WTC11 (cell line): ENCODE measurements around the gene BCAS3. TPM values are rescaled to one million over a fixed set of nuclear protein-coding genes. Genes with fewer than 3 reads are reported as not detected.

Experiments
- ATAC-seq: fragments of 200-7000 bp; cut with Tn5 transposase; 2 replicates; pipeline ENCODE4 v1.10.0; 2021; ENCODE audit warnings: mild to moderate bottlenecking, moderate library complexity
- CTCF ChIA-PET: fragments of 300-600 bp; sonication (Branson Sonifier 250); formaldehyde crosslinking; loops from one replicate; lab custom pipeline; 2021; ENCODE audit warnings: antibody characterized with exemption; lab: Charles Lee
- POLR2A ChIA-PET: fragments of 350-600 bp; sonication (Branson Sonifier 250); formaldehyde crosslinking; loops from one replicate; lab custom pipeline; 2021; ENCODE audit warnings: antibody characterized with exemption; lab: Charles Lee
- DNase-seq: peaks from one replicate; pipeline ENCODE4 v3.0.0; 2021; ENCODE audit warnings: low spot score
- H3K27ac Mint-ChIP-seq: 2 replicates; pipeline ENCODE4 v1.8.0; 2021; ENCODE audit warnings: mixed read lengths
- H3K27me3 Mint-ChIP-seq: 2 replicates; pipeline ENCODE4 v1.8.0; 2021; ENCODE audit warnings: low read depth, mild to moderate bottlenecking, moderate library complexity, mixed read lengths
- H3K36me3 Mint-ChIP-seq: 2 replicates; pipeline ENCODE4 v1.8.0; 2021; ENCODE audit warnings: mixed read lengths
- H3K4me1 Mint-ChIP-seq: 2 replicates; pipeline ENCODE4 v1.8.0; 2022; ENCODE audit warnings: mixed read lengths
- H3K4me3 Mint-ChIP-seq: 2 replicates; pipeline ENCODE4 v1.8.0; 2021; ENCODE audit warnings: mild to moderate bottlenecking, moderate library complexity, mixed read lengths
- H3K9me3 Mint-ChIP-seq: 2 replicates; pipeline ENCODE4 v1.8.0; 2021; ENCODE audit warnings: mixed read lengths
- E2F5 ChIP-seq: sonication (generic); formaldehyde crosslinking; IDR thresholded peaks from 2 replicates; pipeline ENCODE4 v1.8.1; 2022; ENCODE audit warnings: mild to moderate bottlenecking, moderate library complexity, missing genetic modification reagents
- FOXP1 ChIP-seq: sonication (generic); formaldehyde crosslinking; IDR thresholded peaks from 2 replicates; pipeline ENCODE4 v1.8.0; 2022; ENCODE audit warnings: missing genetic modification reagents, mild to moderate bottlenecking, moderate library complexity, borderline replicate concordance
- IRF2 ChIP-seq: sonication (generic); formaldehyde crosslinking; IDR thresholded peaks from 2 replicates; pipeline ENCODE4 v1.8.0; 2022; ENCODE audit warnings: low read depth, missing genetic modification reagents, borderline replicate concordance
- NFE2L1 ChIP-seq: sonication (generic); formaldehyde crosslinking; IDR thresholded peaks from 2 replicates; pipeline ENCODE4 v1.8.1; 2023; ENCODE audit warnings: missing genetic modification reagents
- NFYB ChIP-seq: sonication (generic); formaldehyde crosslinking; conservative IDR thresholded peaks from 2 replicates; pipeline ENCODE4 v1.8.0; 2022; ENCODE audit warnings: low read depth, missing genetic modification reagents
- PRRX2 ChIP-seq: fragments of 250-450 bp; sonication (Bioruptor Pico); IDR thresholded peaks from 2 replicates; pipeline ENCODE4 v1.8.0; 2021; ENCODE audit warnings: mild to moderate bottlenecking
- RORB ChIP-seq: fragments of 250-450 bp; sonication (Bioruptor Pico); IDR thresholded peaks from 2 replicates; pipeline ENCODE4 v1.9.0; 2021; ENCODE audit warnings: mild to moderate bottlenecking
- SOX15 ChIP-seq: fragments of 250-450 bp; sonication (Bioruptor Pico); IDR thresholded peaks from 2 replicates; pipeline ENCODE4 v1.9.0; 2021; ENCODE audit warnings: mild to moderate bottlenecking
- STAT6 ChIP-seq: sonication (generic); formaldehyde crosslinking; conservative IDR thresholded peaks from 2 replicates; pipeline ENCODE4 v1.8.1; 2023; ENCODE audit warnings: mild to moderate bottlenecking, low read depth, missing genetic modification reagents, moderate library complexity
- USF1 ChIP-seq: sonication (generic); formaldehyde crosslinking; IDR thresholded peaks from 2 replicates; pipeline ENCODE4 v1.8.0; 2022; ENCODE audit warnings: mild to moderate bottlenecking, missing genetic modification reagents
- ZNF219 ChIP-seq: sonication (generic); formaldehyde crosslinking; IDR thresholded peaks from 2 replicates; pipeline ENCODE4 v1.8.0; 2023; ENCODE audit warnings: missing genetic modification reagents, mild to moderate bottlenecking, borderline replicate concordance
- ZNF423 ChIP-seq: fragments of 250-450 bp; sonication (Bioruptor Pico); IDR thresholded peaks from 2 replicates; pipeline ENCODE4 v2.1.2; 2022; ENCODE audit warnings: mild to moderate bottlenecking, moderate library complexity
- total RNA-seq: library from RNA; stranded (reverse); gene quantifications from 3 replicates; pipeline ENCODE4 v1.2.3, GENCODE V29; 2021
- TF ChIP-seq, protein P1 (sequence below): fragments of 200-600 bp; IDR thresholded peaks from 2 replicates; pipeline ENCODE4 v1.8.0; 2022; ENCODE audit warnings: antibody characterized with exemption
- TF ChIP-seq, protein P2 (sequence below): sonication (generic); formaldehyde crosslinking; IDR thresholded peaks from 2 replicates; pipeline ENCODE4 v1.8.1; 2023; ENCODE audit warnings: mild to moderate bottlenecking, missing genetic modification reagents
- TF ChIP-seq, protein P3 (sequence below): sonication (generic); formaldehyde crosslinking; IDR thresholded peaks from 2 replicates; pipeline ENCODE4 v1.8.0; 2023; ENCODE audit warnings: mild to moderate bottlenecking, missing genetic modification reagents
- TF ChIP-seq, protein P4 (sequence below): sonication (generic); formaldehyde crosslinking; IDR thresholded peaks from 2 replicates; pipeline ENCODE4 v1.8.1; 2022; ENCODE audit warnings: low read depth, missing genetic modification reagents, borderline replicate concordance

The BCAS3 gene
- total RNA-seq, 1 experiment from 2014 or later = 15.5 TPM

- TF ChIP-seq, protein P1, sequence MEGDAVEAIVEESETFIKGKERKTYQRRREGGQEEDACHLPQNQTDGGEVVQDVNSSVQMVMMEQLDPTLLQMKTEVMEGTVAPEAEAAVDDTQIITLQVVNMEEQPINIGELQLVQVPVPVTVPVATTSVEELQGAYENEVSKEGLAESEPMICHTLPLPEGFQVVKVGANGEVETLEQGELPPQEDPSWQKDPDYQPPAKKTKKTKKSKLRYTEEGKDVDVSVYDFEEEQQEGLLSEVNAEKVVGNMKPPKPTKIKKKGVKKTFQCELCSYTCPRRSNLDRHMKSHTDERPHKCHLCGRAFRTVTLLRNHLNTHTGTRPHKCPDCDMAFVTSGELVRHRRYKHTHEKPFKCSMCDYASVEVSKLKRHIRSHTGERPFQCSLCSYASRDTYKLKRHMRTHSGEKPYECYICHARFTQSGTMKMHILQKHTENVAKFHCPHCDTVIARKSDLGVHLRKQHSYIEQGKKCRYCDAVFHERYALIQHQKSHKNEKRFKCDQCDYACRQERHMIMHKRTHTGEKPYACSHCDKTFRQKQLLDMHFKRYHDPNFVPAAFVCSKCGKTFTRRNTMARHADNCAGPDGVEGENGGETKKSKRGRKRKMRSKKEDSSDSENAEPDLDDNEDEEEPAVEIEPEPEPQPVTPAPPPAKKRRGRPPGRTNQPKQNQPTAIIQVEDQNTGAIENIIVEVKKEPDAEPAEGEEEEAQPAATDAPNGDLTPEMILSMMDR = no peak
- TF ChIP-seq PRRX2 = no peak
These were observed 607.1 kb downstream of the BCAS3 start (continued) for GRCh38 chr17:61284746-61285145.

DNA sequence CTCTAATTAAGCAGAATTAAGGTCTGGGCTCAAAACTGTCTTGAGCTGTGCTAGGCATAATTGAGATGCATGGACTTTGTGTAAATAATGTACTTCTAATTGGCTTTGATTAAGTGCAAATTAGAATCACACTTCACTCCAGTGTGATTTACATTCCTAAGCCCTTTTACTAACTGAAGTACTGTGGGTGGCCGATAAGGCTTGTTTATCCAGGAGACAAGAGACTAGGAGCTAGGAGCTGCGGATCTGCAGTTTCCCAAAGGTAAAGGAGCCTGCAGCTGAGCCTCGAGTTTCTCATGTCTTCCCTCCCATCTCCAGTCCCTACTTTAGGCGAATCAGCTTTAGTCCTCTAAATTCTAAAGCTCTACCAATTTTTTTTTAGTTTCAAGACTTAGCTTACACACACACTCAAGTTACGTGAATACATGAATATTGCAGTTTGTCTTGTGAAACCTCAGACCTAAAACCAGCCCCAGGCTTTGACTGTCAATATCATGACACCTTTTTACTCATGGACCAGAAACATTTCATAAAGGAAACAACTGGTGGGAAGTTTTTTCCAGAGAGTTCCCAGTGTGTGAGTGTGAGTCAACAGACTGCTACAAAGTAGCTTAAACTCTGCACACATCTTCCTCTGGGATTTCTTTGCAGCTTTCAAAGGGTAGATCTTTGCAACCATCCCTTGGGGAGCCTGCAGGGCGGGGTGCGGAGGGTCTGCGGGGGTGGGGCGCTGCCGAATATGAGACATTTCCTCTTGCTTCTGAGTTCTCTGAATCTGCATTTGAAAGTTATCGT lies 608.1 kb downstream of the BCAS3 start:
- DNase-seq = peak; percentile 19
- Mint-ChIP-seq H3K4me3 (peak overlapping the region; percentile 41), H3K4me1 (peaks cover 30% of the 10 kb centered on the region), H3K27me3 (peaks cover 8% of the 10 kb centered on the region), H3K36me3 (peaks cover 12% of the 10 kb centered on the region), H3K27ac (peak overlapping the region; percentile 88), H3K9me3 (peaks cover 12% of the 10 kb centered on the region)
- ATAC-seq = peak; percentile 90
- POLR2A ChIA-PET = interaction anchor here (0.6 kb wide), 2 partner anchors 43 to 578 kb away, joined by 6 to 7 read pairs; partner anchors contain the start of gene BRIP1
- CTCF ChIA-PET = interaction anchor here (0.6 to 1.0 kb wide), 4 partner anchors 32 to 74 kb away, joined by 3 to 6 read pairs (median 4); no protein-coding TSS in a partner anchor
- TF ChIP-seq FOXP1 (CRISPR knock-in tag) = no peak
- TF ChIP-seq, protein P1 = no peak
- TF ChIP-seq, protein P2, sequence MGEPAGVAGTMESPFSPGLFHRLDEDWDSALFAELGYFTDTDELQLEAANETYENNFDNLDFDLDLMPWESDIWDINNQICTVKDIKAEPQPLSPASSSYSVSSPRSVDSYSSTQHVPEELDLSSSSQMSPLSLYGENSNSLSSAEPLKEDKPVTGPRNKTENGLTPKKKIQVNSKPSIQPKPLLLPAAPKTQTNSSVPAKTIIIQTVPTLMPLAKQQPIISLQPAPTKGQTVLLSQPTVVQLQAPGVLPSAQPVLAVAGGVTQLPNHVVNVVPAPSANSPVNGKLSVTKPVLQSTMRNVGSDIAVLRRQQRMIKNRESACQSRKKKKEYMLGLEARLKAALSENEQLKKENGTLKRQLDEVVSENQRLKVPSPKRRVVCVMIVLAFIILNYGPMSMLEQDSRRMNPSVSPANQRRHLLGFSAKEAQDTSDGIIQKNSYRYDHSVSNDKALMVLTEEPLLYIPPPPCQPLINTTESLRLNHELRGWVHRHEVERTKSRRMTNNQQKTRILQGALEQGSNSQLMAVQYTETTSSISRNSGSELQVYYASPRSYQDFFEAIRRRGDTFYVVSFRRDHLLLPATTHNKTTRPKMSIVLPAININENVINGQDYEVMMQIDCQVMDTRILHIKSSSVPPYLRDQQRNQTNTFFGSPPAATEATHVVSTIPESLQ (CRISPR knock-in tag) = no peak
- no peak for TF ChIP-seq ZNF219 (CRISPR knock-in tag)
- no peak for TF ChIP-seq USF1 (CRISPR knock-in tag)
- no peak for TF ChIP-seq NFYB (CRISPR knock-in tag)
- no peak for TF ChIP-seq NFE2L1 (CRISPR knock-in tag)
- no peak for TF ChIP-seq IRF2 (CRISPR knock-in tag)
- TF ChIP-seq STAT6 (CRISPR knock-in tag) = no peak
- TF ChIP-seq ZNF423 = no peak
- TF ChIP-seq, protein P3, sequence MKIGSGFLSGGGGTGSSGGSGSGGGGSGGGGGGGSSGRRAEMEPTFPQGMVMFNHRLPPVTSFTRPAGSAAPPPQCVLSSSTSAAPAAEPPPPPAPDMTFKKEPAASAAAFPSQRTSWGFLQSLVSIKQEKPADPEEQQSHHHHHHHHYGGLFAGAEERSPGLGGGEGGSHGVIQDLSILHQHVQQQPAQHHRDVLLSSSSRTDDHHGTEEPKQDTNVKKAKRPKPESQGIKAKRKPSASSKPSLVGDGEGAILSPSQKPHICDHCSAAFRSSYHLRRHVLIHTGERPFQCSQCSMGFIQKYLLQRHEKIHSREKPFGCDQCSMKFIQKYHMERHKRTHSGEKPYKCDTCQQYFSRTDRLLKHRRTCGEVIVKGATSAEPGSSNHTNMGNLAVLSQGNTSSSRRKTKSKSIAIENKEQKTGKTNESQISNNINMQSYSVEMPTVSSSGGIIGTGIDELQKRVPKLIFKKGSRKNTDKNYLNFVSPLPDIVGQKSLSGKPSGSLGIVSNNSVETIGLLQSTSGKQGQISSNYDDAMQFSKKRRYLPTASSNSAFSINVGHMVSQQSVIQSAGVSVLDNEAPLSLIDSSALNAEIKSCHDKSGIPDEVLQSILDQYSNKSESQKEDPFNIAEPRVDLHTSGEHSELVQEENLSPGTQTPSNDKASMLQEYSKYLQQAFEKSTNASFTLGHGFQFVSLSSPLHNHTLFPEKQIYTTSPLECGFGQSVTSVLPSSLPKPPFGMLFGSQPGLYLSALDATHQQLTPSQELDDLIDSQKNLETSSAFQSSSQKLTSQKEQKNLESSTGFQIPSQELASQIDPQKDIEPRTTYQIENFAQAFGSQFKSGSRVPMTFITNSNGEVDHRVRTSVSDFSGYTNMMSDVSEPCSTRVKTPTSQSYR = no peak
- TF ChIP-seq, protein P4, sequence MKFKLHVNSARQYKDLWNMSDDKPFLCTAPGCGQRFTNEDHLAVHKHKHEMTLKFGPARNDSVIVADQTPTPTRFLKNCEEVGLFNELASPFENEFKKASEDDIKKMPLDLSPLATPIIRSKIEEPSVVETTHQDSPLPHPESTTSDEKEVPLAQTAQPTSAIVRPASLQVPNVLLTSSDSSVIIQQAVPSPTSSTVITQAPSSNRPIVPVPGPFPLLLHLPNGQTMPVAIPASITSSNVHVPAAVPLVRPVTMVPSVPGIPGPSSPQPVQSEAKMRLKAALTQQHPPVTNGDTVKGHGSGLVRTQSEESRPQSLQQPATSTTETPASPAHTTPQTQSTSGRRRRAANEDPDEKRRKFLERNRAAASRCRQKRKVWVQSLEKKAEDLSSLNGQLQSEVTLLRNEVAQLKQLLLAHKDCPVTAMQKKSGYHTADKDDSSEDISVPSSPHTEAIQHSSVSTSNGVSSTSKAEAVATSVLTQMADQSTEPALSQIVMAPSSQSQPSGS (CRISPR knock-in tag) = no peak
- no peak for TF ChIP-seq E2F5
- TF ChIP-seq RORB = no peak
- TF ChIP-seq SOX15 = no peak
